Renal cortical epithelial cell (primary cell): ENCODE measurements around the gene AP3M1. TPM values are rescaled to one million over a fixed set of nuclear protein-coding genes. Genes with fewer than 3 reads are reported as not detected.
"Not testable (repeated sequence)": the region's sequence is repeated elsewhere in the genome, so short reads cannot be mapped to it uniquely, and the experiment has no call there.

ENCODE experiments used
- DNase-seq: peaks from one replicate; pipeline ENCODE4 v3.0.0-alpha.2; 2011; ENCODE audit warnings: low read depth
- total RNA-seq: library from RNA; depleted of rRNA; stranded (reverse); fragments of >200 nt; gene quantifications from 2 replicates; pipeline ENCODE4 v1.2.3, GENCODE V29; 2014

Gene AP3M1
- 42.7 and 48.7 TPM in 2 replicates for total RNA-seq

- no peak for DNase-seq
Measured at GRCh38 chr10:74150204-74150989, at the start of gene AP3M1. TSS of gene AP3M1 (minus strand) at chr10:74150828. CDS start at chr10:74138379, 12,449 bp downstream.

GRCh38 chr10:74199315-74199714 lies 48.7 kb upstream of the AP3M1 start:
- no peak for DNase-seq

GRCh38 chr10:74194999-74195398 lies 44.4 kb upstream of the AP3M1 start:
- no peak for DNase-seq

GRCh38 chr10:74194545-74194944 lies 43.9 kb upstream of the AP3M1 start:
- no peak for DNase-seq

GRCh38 chr10:74190494-74190893 lies 39.9 kb upstream of the AP3M1 start:
- DNase-seq: peak; percentile 75

- peak; percentile 95 for DNase-seq
Measured at GRCh38 chr10:74189999-74190421, 39.4 kb upstream of the AP3M1 start.

GRCh38 chr10:74188617-74189016 lies 38.0 kb upstream of the AP3M1 start:
- DNase-seq: not testable (repeated sequence)

GRCh38 chr10:74187237-74187636 lies 36.6 kb upstream of the AP3M1 start:
- no peak for DNase-seq

GRCh38 chr10:74186678-74187077 lies 36.0 kb upstream of the AP3M1 start:
- no peak for DNase-seq

- no peak for DNase-seq
Measured at GRCh38 chr10:74179111-74179710, 28.6 kb upstream of the AP3M1 start.

- no peak for DNase-seq
Measured at GRCh38 chr10:74178042-74178791, 27.6 kb upstream of the AP3M1 start.

- DNase-seq: peak; percentile 36
Measured at GRCh38 chr10:74177140-74177677, 26.6 kb upstream of the AP3M1 start.

- DNase-seq: peak; percentile 83
Measured at GRCh38 chr10:74176380-74177139, 25.9 kb upstream of the AP3M1 start.

- no peak for DNase-seq
Measured at GRCh38 chr10:74175510-74176379, 25.1 kb upstream of the AP3M1 start.

- peak; percentile 51 for DNase-seq
Measured at GRCh38 chr10:74174521-74174920, 23.9 kb upstream of the AP3M1 start.

GRCh38 chr10:74171625-74172024 lies 21.0 kb upstream of the AP3M1 start:
- no peak for DNase-seq

GRCh38 chr10:74167443-74167842 lies 16.8 kb upstream of the AP3M1 start:
- DNase-seq: no peak

GRCh38 chr10:74165530-74165901 lies 14.9 kb upstream of the AP3M1 start:
- no peak for DNase-seq

- no peak for DNase-seq
Measured at GRCh38 chr10:74164716-74165529, 14.3 kb upstream of the AP3M1 start.
